Activated CD8-positive, alpha-beta T cell treated with anti-CD3 and anti-CD28 coated beads for 36 hours (primary cell): Measurements from ENCODE around the gene ACSL5. TPM values are rescaled to one million over a fixed set of nuclear protein-coding genes. Genes with fewer than 3 reads are reported as not detected.
A peak's percentile ranks its signal among the peaks of the same experiment; 100 is the strongest.

Experiments used
- ATAC-seq: fragments of 200-7000 bp; cut with Tn5 transposase; one replicate; pipeline ENCODE4 v1.10.0; 2021; ENCODE audit warnings: mild to moderate bottlenecking, moderate library complexity
- CTCF ChIA-PET: fragments of 350-600 bp; sonication (Branson Sonifier 250); formaldehyde crosslinking; loops from one replicate; lab custom pipeline; 2021; ENCODE audit warnings: antibody characterized with exemption; lab: Charles Lee
- POLR2A ChIA-PET: fragments of 350-600 bp; sonication (Branson Sonifier 250); formaldehyde crosslinking; loops from one replicate; lab custom pipeline; 2021; ENCODE audit warnings: antibody characterized with exemption; lab: Charles Lee
- DNase-seq: peaks from one replicate; pipeline ENCODE4 v3.0.0-alpha.2; 2020
- H3K27ac Mint-ChIP-seq: one replicate; pipeline ENCODE4 v1.8.0; 2021; ENCODE audit warnings: mild to moderate bottlenecking, mixed read lengths
- H3K27me3 Mint-ChIP-seq: one replicate; pipeline ENCODE4 v1.8.0; 2021; ENCODE audit warnings: mixed read lengths
- H3K36me3 Mint-ChIP-seq: one replicate; pipeline ENCODE4 v1.8.0; 2021; ENCODE audit warnings: low read depth, mixed read lengths
- H3K4me1 Mint-ChIP-seq: one replicate; pipeline ENCODE4 v1.8.0; 2021; ENCODE audit warnings: low read depth, mixed read lengths
- H3K4me3 Mint-ChIP-seq: one replicate; pipeline ENCODE4 v1.8.0; 2021; ENCODE audit warnings: mild to moderate bottlenecking, moderate library complexity, mixed read lengths
- H3K9me3 Mint-ChIP-seq: one replicate; pipeline ENCODE4 v1.8.0; 2021; ENCODE audit warnings: mixed read lengths
- CTCF ChIP-seq: fragments of 200-600 bp; IDR thresholded peaks from one replicate; pipeline ENCODE4 v1.8.0; 2022; ENCODE audit warnings: antibody characterized with exemption, mild to moderate bottlenecking
- intact Hi-C: fragments of 100-400 bp; cut with micrococcal nuclease; formaldehyde crosslinking; loops from one replicate; pipeline ENCODE4 v1.10.0; 2022
- total RNA-seq, 2 experiments: library from RNA; stranded (reverse); gene quantifications; one replicate each; pipeline ENCODE4 v1.2.3, GENCODE V29; 2021

ACSL5 gene
- total RNA-seq, 2 experiments from 2014 or later, result 33.7 to 34.1 TPM

DNA sequence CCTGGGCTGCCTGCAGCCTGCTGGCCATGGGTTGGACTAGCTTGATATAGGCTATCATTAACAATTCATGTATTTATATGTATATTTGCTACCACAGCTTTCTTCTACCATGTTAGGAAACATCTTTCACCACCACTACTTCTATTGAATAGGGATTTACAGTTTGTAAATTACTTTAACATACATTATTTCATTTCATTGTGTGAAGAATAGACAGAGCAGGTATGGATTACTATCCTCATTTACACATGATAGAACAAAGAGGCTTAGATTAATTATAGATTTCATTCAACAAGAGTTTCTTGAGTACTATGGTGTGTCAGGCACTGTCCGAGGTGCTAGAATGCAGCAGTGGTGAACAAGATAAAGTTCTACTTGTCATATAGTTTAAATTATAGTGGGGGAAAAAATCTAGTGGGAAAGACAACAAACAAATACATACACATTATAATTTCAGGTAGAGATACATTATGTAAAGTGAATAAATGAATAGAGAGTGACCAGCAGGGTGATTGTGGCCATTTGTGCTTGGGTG, 93.7 kb downstream of the ACSL5 start:
- no peak overlapping the region for H3K27ac Mint-ChIP-seq
- peaks cover 18% of the 10 kb centered on the region for H3K4me1 Mint-ChIP-seq
- intact Hi-C loops, result no loop called here
- peaks cover 33% of the 10 kb centered on the region for H3K36me3 Mint-ChIP-seq
- TF ChIP-seq CTCF, result no peak
- DNase-seq (no peak), ATAC-seq (no peak)
- no peaks in the 10 kb centered on the region for H3K9me3 Mint-ChIP-seq
- ChIA-PET POLR2A (no interaction called here), CTCF (no interaction called here)
- no peaks in the 10 kb centered on the region for H3K27me3 Mint-ChIP-seq
- H3K4me3 Mint-ChIP-seq, result no peak overlapping the region

DNA sequence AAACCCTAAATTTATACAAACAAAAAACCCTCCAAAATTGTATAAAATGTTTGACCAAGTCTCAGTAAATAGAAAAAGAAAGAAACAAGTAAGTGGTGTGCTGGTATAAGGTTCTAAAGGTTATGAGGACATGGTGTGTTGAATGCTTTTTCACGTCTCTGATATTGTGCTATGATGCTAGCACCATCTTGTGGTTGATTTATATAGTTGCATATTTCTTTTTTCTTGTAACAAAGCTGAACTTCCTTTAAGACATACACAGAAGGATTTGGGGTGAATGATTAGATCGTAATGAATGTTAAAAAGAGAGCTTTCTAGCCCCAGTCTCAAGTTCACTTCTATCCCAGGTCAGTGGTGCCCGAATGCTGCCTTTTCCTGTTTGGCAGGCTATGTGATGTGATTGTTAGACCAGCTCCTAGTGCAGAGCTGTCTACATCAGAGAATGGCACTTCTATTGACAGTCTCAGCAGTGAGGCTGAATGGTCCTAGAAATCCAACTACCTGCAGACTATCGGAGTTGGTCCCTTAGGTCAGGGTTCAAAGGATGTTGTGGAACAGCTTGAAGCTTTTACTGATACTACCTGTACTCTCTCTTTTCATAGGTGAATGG, 98.1 kb downstream of the ACSL5 start:
- Mint-ChIP-seq H3K9me3 (no peaks in the 10 kb centered on the region), H3K4me1 (peaks cover 14% of the 10 kb centered on the region), H3K27ac (peak overlapping the region; percentile 64), H3K27me3 (no peaks in the 10 kb centered on the region), H3K4me3 (no peak overlapping the region), H3K36me3 (peaks cover 2% of the 10 kb centered on the region)
- ATAC-seq, result peak; percentile 78
- intact Hi-C loops, result loop anchor here (10.0 kb wide), 2 partner anchors 913 to 1093 kb away; no protein-coding TSS in a partner anchor
- peak; percentile 82 for TF ChIP-seq CTCF
- DNase-seq, result no peak
- CTCF ChIA-PET, result interaction anchor here (0.6 to 3.1 kb wide), 53 partner anchors 9 to 1091 kb away, joined by 3 to 31 read pairs (median 5); partner anchors contain the start of genes ACSL5, VTI1A and ZDHHC6
- POLR2A ChIA-PET, result interaction anchor here (0.6 kb wide), 1 partner anchor 41 kb away, joined by 4 read pairs; no protein-coding TSS in a partner anchor

DNA sequence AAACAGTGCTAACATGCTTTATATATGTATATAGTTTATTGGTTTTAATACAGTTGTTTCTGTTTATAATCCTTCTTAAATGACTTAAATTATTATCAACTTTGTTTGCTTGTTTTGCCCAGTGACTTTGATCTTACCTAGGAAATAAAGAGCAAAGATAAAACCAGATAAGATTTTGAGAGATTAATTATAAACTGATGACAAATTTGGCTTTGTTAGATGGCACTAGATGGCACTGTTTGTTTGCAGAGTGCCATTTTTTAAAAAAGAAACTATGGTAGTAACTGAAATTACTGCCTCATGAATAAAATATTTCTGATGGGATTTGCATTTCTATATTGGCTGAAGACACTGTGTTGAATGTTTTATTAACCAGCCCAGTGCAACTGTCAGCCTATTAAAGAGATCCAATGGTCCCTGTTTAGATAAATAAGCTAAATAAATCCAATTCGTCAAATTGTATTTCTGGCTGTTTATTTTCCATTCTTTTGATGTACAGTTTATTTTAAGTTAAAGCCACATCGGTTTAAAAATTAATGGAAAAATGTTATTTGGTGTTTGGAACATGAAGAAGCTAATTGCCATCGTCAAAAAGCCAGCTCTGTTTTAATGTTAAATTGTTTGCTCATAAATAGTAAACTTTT, 101.8 kb downstream of the ACSL5 start:
- Mint-ChIP-seq H3K27me3 (no peaks in the 10 kb centered on the region), H3K4me3 (no peak overlapping the region), H3K4me1 (peaks cover 14% of the 10 kb centered on the region), H3K36me3 (peaks cover 2% of the 10 kb centered on the region), H3K9me3 (no peaks in the 10 kb centered on the region), H3K27ac (no peak overlapping the region)
- intact Hi-C loops, result loop anchor here (10.0 kb wide), 2 partner anchors 909 to 1089 kb away; no protein-coding TSS in a partner anchor
- DNase-seq (no peak), ATAC-seq (no peak)
- ChIA-PET CTCF (interaction anchor here (0.5 to 2.7 kb wide), 12 partner anchors 19 to 1087 kb away, joined by 3 to 8 read pairs (median 4); no protein-coding TSS in a partner anchor), POLR2A (interaction anchor here (0.6 kb wide), 1 partner anchor 653 kb away, joined by 3 read pairs; no protein-coding TSS in a partner anchor)
- TF ChIP-seq CTCF, result peak; percentile 49

Other genes starting within 250 kb of the ACSL5 start
- 1 to 10 TPM; 7.4 to 8.6 TPM for gene GPAM, start 190.4 kb upstream of the ACSL5 start, total RNA-seq
- gene TECTB, start 90.7 kb upstream of the ACSL5 start, total RNA-seq, result not detected
- 10 to 100 TPM; 36.6 to 37.6 TPM for gene ZDHHC6, start 72.8 kb downstream of the ACSL5 start, total RNA-seq
- gene VTI1A, start 73.1 kb downstream of the ACSL5 start, total RNA-seq, result 10 to 100 TPM; 29.4 to 30.0 TPM